Measurements from ENCODE around the gene DCST1. TPM values are rescaled to one million over a fixed set of nuclear protein-coding genes. Genes with fewer than 3 reads are reported as not detected.

Gene DCST1
- total and polyA plus RNA-seq, 2 of the 13 experiments (the other 11 are each of a cell fraction or from before 2014, with no cell fraction given) = 0.04 TPM; not detected in 1

DNA sequence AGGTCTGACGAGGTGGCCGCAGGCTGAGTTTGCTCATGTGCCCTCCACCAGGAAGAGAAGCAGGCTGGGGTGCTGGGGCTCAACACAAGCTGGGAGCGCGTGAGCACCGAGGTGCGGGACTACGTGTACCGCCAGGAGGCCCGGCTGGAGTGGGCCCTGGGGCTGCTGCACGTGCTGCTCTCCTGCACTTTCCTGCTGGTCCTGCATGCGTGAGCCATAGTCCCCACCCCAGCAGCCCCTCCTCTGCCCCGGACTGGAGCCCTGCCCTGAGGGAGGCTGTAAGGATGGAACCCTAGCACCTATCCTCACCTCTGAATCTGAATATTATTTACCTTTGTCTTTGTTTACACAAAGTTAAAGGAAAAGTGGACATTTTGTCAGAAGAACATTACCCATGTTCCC is 9.7 kb downstream of the DCST1 start (continued):
- 0 out of 2 replicates have a peak, but pooled peaks have one; percentile 27 for TF ChIP-seq ERF (CRISPR knock-in tag; IDR thresholded peaks at IDR 0.05)
- TF ChIP-seq JUND (CRISPR knock-in tag; IDR thresholded peaks at IDR 0.05) = no peak
- TF ChIP-seq FOXK2 (IDR thresholded peaks at IDR 0.05) = no peak
- no peak for TF ChIP-seq KLF15 (CRISPR knock-in tag; IDR thresholded peaks at IDR 0.05; ENCODE audit: borderline replicate concordance)
- TF ChIP-seq, protein P1, sequence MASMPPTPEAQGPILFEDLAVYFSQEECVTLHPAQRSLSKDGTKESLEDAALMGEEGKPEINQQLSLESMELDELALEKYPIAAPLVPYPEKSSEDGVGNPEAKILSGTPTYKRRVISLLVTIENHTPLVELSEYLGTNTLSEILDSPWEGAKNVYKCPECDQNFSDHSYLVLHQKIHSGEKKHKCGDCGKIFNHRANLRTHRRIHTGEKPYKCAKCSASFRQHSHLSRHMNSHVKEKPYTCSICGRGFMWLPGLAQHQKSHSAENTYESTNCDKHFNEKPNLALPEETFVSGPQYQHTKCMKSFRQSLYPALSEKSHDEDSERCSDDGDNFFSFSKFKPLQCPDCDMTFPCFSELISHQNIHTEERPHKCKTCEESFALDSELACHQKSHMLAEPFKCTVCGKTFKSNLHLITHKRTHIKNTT (CRISPR knock-in tag; IDR thresholded peaks at IDR 0.05) = no peak
- TF ChIP-seq MTA3 (CRISPR knock-in tag; IDR thresholded peaks at IDR 0.05) = no peak
- TF ChIP-seq ZNF264 (CRISPR knock-in tag; IDR thresholded peaks at IDR 0.05) = no peak
- TF ChIP-seq ZNF256 (CRISPR knock-in tag; conservative IDR thresholded peaks at IDR 0.05) = no peak
- no peak for TF ChIP-seq ZNF549 (CRISPR knock-in tag; IDR thresholded peaks at IDR 0.05)
- TF ChIP-seq, protein P2, sequence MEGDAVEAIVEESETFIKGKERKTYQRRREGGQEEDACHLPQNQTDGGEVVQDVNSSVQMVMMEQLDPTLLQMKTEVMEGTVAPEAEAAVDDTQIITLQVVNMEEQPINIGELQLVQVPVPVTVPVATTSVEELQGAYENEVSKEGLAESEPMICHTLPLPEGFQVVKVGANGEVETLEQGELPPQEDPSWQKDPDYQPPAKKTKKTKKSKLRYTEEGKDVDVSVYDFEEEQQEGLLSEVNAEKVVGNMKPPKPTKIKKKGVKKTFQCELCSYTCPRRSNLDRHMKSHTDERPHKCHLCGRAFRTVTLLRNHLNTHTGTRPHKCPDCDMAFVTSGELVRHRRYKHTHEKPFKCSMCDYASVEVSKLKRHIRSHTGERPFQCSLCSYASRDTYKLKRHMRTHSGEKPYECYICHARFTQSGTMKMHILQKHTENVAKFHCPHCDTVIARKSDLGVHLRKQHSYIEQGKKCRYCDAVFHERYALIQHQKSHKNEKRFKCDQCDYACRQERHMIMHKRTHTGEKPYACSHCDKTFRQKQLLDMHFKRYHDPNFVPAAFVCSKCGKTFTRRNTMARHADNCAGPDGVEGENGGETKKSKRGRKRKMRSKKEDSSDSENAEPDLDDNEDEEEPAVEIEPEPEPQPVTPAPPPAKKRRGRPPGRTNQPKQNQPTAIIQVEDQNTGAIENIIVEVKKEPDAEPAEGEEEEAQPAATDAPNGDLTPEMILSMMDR (CRISPR knock-in tag; IDR thresholded peaks at IDR 0.05) = peak; percentile 10; the same call in 1 of the 2 replicates
- TF ChIP-seq PHF21A (CRISPR knock-in tag; IDR thresholded peaks at IDR 0.05) = no peak
- no peak for TF ChIP-seq ZNF430 (CRISPR knock-in tag; IDR thresholded peaks at IDR 0.05)
- TF ChIP-seq ZNF883 (CRISPR knock-in tag; IDR thresholded peaks at IDR 0.05; ENCODE audit: not compliant biosample characterization) = no peak
- TF ChIP-seq ZFY (CRISPR knock-in tag; IDR thresholded peaks at IDR 0.05) = 0 out of 2 replicates have a peak, but pooled peaks have one; percentile 8
- 0 out of 2 replicates have a peak, but pooled peaks have one; percentile 4 for TF ChIP-seq ZNF441 (CRISPR knock-in tag; IDR thresholded peaks at IDR 0.05; ENCODE audit: borderline replicate concordance)
- TF ChIP-seq FOXA1 (IDR thresholded peaks at IDR 0.05) = no peak
- no peak for TF ChIP-seq FOXA1 (CRISPR knock-in tag; IDR thresholded peaks at IDR 0.05)
- TF ChIP-seq ZNF496 (CRISPR knock-in tag; IDR thresholded peaks at IDR 0.05; ENCODE audit: insufficient replicate concordance) = no peak
- no peak for TF ChIP-seq ZSCAN25 (CRISPR knock-in tag; IDR thresholded peaks at IDR 0.05)
- TF ChIP-seq, protein P3, sequence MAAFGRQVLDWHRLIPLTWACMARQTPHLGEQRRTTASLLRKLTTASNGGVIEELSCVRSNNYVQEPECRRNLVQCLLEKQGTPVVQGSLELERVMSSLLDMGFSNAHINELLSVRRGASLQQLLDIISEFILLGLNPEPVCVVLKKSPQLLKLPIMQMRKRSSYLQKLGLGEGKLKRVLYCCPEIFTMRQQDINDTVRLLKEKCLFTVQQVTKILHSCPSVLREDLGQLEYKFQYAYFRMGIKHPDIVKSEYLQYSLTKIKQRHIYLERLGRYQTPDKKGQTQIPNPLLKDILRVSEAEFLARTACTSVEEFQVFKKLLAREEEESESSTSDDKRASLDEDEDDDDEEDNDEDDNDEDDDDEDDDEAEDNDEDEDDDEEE (CRISPR knock-in tag; IDR thresholded peaks at IDR 0.05) = no peak
- 0 out of 2 replicates have a peak, but pooled peaks have one; percentile 20 for TF ChIP-seq ZNF12 (CRISPR knock-in tag; IDR thresholded peaks at IDR 0.05)
- TF ChIP-seq ZNF577 (CRISPR knock-in tag; IDR thresholded peaks at IDR 0.05; ENCODE audit: borderline replicate concordance, low read depth) = no peak
- no peak for TF ChIP-seq JDP2 (CRISPR knock-in tag; IDR thresholded peaks at IDR 0.05; ENCODE audit: borderline replicate concordance)
- TF ChIP-seq ZSCAN20 (CRISPR knock-in tag; IDR thresholded peaks at IDR 0.05; ENCODE audit: borderline replicate concordance) = no peak
- TF ChIP-seq, protein P4, sequence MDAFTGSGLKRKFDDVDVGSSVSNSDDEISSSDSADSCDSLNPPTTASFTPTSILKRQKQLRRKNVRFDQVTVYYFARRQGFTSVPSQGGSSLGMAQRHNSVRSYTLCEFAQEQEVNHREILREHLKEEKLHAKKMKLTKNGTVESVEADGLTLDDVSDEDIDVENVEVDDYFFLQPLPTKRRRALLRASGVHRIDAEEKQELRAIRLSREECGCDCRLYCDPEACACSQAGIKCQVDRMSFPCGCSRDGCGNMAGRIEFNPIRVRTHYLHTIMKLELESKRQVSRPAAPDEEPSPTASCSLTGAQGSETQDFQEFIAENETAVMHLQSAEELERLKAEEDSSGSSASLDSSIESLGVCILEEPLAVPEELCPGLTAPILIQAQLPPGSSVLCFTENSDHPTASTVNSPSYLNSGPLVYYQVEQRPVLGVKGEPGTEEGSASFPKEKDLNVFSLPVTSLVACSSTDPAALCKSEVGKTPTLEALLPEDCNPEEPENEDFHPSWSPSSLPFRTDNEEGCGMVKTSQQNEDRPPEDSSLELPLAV (CRISPR knock-in tag; conservative IDR thresholded peaks at IDR 0.05; ENCODE audit: low read depth) = no peak
- TF ChIP-seq ATF7 (IDR thresholded peaks at IDR 0.05) = no peak
- TF ChIP-seq ATF7 (CRISPR knock-in tag; IDR thresholded peaks at IDR 0.05) = no peak
- TF ChIP-seq ISX (CRISPR knock-in tag; conservative IDR thresholded peaks at IDR 0.05) = no peak
